Measurements from ENCODE around the gene ERAS.
A peak's percentile ranks its signal among the peaks of the same experiment; 100 is the strongest.
"Not testable (repeated sequence)": the region's sequence is repeated elsewhere in the genome, so short reads cannot be mapped to it uniquely, and the experiment has no call there.

The ERAS gene

DNA sequence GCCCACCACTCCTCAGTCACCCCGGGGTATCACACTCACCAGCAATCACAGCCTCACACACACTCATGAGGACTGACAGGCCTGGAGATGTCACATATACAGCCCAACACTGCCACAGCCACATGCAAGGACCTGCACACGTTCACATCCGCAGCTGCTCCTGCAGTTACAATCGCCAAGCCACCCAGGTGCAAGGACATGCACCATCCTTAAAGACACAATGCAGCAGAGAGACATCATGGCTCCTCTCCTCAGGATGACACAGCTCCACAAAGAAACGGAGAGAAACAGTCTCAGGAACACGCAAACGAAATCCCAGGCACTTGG, 8.0 kb downstream of the ERAS start:
- DNase-seq: no peak

DNA sequence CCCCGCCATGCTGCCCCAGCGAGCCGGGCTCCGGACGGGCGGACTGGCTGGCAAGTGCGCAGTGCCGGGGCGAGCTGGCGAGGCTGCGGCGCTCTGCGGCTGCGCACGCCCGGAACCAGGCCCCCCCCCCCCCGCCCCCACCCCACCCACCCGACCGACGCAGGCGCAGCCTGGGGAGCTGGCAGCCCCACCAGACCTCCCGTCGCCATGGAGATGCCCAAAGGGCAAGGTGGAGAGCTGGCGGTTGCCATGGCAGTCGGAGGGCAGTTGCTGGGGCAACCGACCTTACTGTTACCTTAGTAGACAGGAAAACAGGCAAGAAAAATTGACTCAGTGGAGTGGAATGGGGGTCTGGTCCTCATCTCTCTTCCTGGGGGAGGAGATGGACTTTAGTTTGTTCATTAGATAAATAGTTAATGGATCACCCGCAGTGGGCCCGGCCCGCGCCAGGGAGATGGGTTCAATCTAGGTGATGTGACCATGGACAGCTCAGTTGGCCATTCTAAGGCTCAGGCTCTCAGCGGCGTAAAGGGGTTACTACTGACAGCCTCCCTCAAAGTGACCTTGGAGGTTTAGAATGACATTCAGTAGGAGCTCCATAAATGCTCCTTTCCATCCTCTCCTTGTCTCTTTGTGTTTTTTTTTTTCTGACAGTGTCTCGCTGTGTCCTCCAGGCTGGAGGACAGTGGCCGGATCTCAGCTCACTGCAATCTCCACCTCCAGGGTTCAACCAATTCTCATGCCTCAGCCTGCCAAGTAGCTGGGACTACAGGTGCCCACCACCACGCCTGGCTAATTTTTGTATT, 9.4 kb downstream of the ERAS start, which contains the start of gene PCSK1N:
TSS of gene PCSK1N (minus strand) at position 87 of the 806 bp plus-strand sequence. CDS start at position 9, 78 bp downstream.
- peak; percentile 55 for DNase-seq

- no peak for DNase-seq
Observed at GRCh38 chrX:48839686-48840085, 13.4 kb downstream of the ERAS start.

GRCh38 chrX:48848847-48849246, 22.5 kb downstream of the ERAS start:
- no peak for DNase-seq

DNA sequence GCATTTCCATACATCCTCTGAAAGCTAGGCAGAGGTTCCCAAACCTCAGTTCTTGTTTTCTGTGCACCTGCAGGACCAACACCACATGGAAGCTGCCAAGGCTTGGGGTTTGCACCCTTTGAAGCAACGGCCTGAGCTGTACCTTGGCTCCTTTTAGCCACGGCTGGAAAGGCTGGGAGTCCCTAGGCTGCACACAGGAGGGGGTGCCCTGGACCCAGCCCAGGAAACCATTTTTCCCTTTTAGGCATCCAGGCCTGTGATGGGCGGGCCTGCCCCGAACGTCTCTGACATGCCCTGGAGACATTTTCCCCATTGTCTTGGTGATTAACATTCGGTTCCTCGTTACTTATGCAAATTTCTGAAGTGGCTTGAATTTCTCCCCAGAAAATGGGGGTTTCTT, 26.5 kb downstream of the ERAS start:
- DNase-seq: no peak

DNA sequence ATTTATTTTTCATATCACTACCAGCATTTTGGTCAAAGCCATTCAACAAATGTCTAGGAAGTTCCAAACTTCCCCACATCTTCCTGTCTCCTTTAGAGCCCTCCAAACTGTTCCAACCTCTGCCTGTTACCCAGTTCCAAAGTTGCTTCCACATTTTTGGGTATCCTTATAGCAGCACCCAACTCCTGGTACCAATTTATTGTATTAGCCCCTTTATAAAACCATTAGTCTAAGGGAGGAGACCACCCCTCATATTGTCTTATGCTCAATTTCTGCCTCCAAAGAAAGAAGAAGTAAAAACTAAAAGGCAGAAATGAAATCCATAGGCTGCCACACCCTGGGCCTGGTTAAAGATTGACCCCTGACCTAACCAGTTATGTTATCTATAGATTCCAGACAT, 27.2 kb downstream of the ERAS start:
- not testable (repeated sequence) for DNase-seq

DNA sequence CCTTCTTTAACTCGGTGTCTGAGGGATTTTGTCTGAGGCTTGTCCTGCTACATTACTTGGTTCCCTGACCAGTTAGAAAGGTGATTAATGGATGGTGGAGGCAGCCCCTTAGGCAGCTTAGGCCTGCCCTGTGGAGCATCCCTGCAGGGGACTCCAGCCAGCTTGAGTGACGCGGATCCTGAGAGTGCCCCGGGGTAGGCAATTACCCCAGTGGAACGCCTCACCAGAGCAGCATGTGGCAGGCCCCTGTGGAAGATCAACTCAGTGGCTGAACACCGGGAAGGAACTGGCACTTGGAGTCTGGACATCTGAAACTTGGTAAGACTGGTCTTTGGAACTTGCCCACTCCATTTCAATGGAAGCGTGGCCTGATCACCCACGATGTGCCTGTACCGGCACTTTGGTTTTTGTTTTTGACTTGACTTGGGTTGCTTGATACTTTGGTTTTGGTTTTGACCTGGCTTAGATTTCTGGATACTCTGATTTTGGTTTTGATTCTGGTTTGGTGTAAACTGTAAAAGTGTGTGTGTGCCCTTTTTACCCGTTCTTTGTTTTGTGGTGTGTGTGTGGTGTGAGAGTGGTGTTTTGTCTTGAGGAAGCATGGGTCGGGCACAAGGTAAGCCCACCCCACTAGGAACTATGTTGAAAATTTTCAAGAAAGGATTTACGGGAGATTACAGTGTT, 27.9 kb downstream of the ERAS start:
- DNase-seq: not testable (repeated sequence)

GRCh38 chrX:48854898-48855297, 28.6 kb downstream of the ERAS start:
- DNase-seq: no peak

- DNase-seq: no peak
Observed at GRCh38 chrX:48864210-48864609, 37.9 kb downstream of the ERAS start.

DNA sequence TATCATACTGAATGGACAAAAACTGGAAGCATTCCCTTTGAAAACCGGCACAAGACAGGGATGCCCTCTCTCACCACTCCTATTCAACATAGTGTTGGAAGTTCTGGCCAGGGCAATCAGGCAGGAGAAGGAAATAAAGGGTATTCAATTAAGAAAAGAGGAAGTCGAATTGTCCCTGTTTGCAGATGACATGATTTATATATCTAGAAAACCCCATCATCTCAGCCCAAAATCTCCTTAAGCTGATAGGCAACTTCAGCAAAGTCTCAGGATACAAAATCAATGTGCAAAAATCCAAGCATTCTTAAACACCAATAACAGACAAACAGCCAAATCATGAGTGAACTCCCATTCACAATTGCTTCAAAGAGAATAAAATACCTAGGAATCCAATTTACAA, 45.7 kb downstream of the ERAS start:
- DNase-seq: not testable (repeated sequence)

DNA sequence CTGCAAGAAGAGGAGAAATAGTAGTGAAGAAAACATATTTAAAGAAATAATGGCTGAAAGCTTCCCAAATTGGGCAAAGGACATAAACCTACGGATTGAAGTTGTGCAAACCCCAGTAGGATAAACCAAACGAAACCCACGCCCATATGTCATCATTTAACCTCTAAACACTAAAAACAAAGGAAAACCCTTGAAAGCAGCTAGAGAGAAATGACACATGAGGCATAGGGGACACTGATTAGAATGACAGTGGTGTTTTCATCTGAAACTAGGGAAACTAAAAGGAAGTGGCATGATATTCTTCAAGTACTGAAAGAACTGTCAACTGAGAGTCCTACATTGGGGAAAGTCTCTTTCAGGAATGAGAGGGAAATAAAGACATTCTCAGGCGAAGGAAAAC, 50.6 kb downstream of the ERAS start:
- DNase-seq: not testable (repeated sequence)

Measured in retina (tissue), 1 donor.